GM23338 (cell line): ENCODE data around the gene ZNF614. TPM values are rescaled to one million over a fixed set of nuclear protein-coding genes. Genes with fewer than 3 reads are reported as not detected.

ENCODE experiments used
- ATAC-seq: fragments of 200-7000 bp; cut with Tn5 transposase; 3 replicates; pipeline ENCODE4 v1.9.1; 2020
- DNase-seq: peaks from one replicate; pipeline ENCODE4 v3.0.0-alpha.2; 2015; ENCODE audit warnings: low spot score
- H2AFZ ChIP-seq: fragments of 200-600 bp; sonication (generic); 2 replicates; pipeline ENCODE4 v1.8.0; 2016; ENCODE audit warnings: antibody characterized with exemption, mild to moderate bottlenecking, moderate library complexity
- H3F3A ChIP-seq: fragments of 200-600 bp; sonication (generic); replicated peaks from 2 replicates; pipeline ENCODE4 v1.8.0; 2017; ENCODE audit warnings: antibody characterized with exemption, mixed run types, low read depth
- H3K27ac ChIP-seq: fragments of 200-600 bp; sonication (generic); 2 replicates; pipeline ENCODE4 v1.6.1; 2016; ENCODE audit warnings: low read depth
- H3K27me3 ChIP-seq: fragments of 200-600 bp; sonication (generic); 2 replicates; pipeline ENCODE4 v1.8.0; 2016; ENCODE audit warnings: mild to moderate bottlenecking, mixed run types, moderate library complexity; ENCODE audit not compliant: insufficient read depth
- H3K36me3 ChIP-seq: fragments of 200-600 bp; sonication (generic); 2 replicates; pipeline ENCODE4 v1.8.0; 2016; ENCODE audit warnings: mild to moderate bottlenecking; ENCODE audit not compliant: insufficient read depth
- H3K4me1 ChIP-seq: fragments of 200-600 bp; sonication (generic); 2 replicates; pipeline ENCODE4 v1.8.0; 2016; ENCODE audit warnings: mild to moderate bottlenecking, moderate library complexity; ENCODE audit not compliant: insufficient read depth
- H3K4me2 ChIP-seq: fragments of 200-600 bp; sonication (generic); 2 replicates; pipeline ENCODE4 v1.7.1; 2017; ENCODE audit warnings: mixed run types
- H3K4me3 ChIP-seq: fragments of 200-600 bp; sonication (generic); 2 replicates; pipeline ENCODE4 v1.6.1; 2016; ENCODE audit warnings: mixed run types
- H3K79me2 ChIP-seq: fragments of 200-600 bp; sonication (generic); replicated peaks from 2 replicates; pipeline ENCODE4 v1.8.0; 2017; ENCODE audit warnings: mild to moderate bottlenecking; ENCODE audit not compliant: insufficient read depth
- H3K9me2 ChIP-seq: fragments of 200-600 bp; sonication (generic); 2 replicates; pipeline ENCODE4 v1.8.0; 2017; ENCODE audit not compliant: insufficient read depth
- H4K20me1 ChIP-seq: fragments of 200-600 bp; sonication (generic); replicated peaks from 2 replicates; pipeline ENCODE4 v1.8.0; 2017; ENCODE audit warnings: mild to moderate bottlenecking; ENCODE audit not compliant: insufficient read depth
- H3K27ac Mint-ChIP-seq: 2 replicates; pipeline ENCODE4 v1.8.0; 2020; ENCODE audit warnings: inconsistent platforms, mild to moderate bottlenecking, moderate library complexity, mixed read lengths
- H3K27me3 Mint-ChIP-seq: 3 replicates; pipeline ENCODE4 v1.8.0; 2022; ENCODE audit warnings: low read depth, mild to moderate bottlenecking, moderate library complexity, mixed read lengths, inconsistent platforms; ENCODE audit not compliant: insufficient read depth, poor library complexity
- H3K36me3 Mint-ChIP-seq: 3 replicates; pipeline ENCODE4 v1.8.0; 2021; ENCODE audit warnings: low read depth, mild to moderate bottlenecking, inconsistent platforms, moderate library complexity, mixed read lengths
- H3K4me1 Mint-ChIP-seq: 3 replicates; pipeline ENCODE4 v1.8.0; 2020; ENCODE audit warnings: mild to moderate bottlenecking, inconsistent platforms, mixed read lengths
- H3K4me3 Mint-ChIP-seq: 3 replicates; pipeline ENCODE4 v1.8.0; 2021; ENCODE audit warnings: moderate library complexity, mild to moderate bottlenecking, inconsistent platforms, mixed read lengths
- H3K9me3 Mint-ChIP-seq: 3 replicates; pipeline ENCODE4 v1.8.0; 2020; ENCODE audit warnings: moderate library complexity, mild to moderate bottlenecking, inconsistent platforms, mixed read lengths
- CREB1 ChIP-seq: fragments of 250-450 bp; sonication (Bioruptor Pico); IDR thresholded peaks from 2 replicates; pipeline ENCODE4 v1.5.0; 2020; ENCODE audit warnings: low read depth, mild to moderate bottlenecking, moderate library complexity
- ETS1 ChIP-seq: IDR thresholded peaks from 2 replicates; pipeline ENCODE4 v1.6.1; 2016; ENCODE audit warnings: antibody characterized with exemption
- EZH2 ChIP-seq: fragments of 200-600 bp; sonication (generic); IDR thresholded peaks from one replicate; pipeline ENCODE4 v1.8.0; 2017; ENCODE audit warnings: antibody characterized with exemption, mild to moderate bottlenecking, low read depth; ENCODE audit not compliant: unreplicated experiment
- EZH2phosphoT487 ChIP-seq: fragments of 200-600 bp; sonication (generic); IDR thresholded peaks from one replicate; pipeline ENCODE4 v1.8.1; 2018; ENCODE audit warnings: antibody characterized with exemption; ENCODE audit not compliant: unreplicated experiment
- POLR2AphosphoS5 ChIP-seq: IDR thresholded peaks from 2 replicates; pipeline ENCODE4 v1.6.1; 2016; ENCODE audit warnings: antibody characterized with exemption, low read depth
- ZNF114 ChIP-seq: fragments of 250-450 bp; sonication (Bioruptor Pico); IDR thresholded peaks from 2 replicates; pipeline ENCODE4 v1.5.0; 2020; ENCODE audit warnings: mild to moderate bottlenecking, moderate library complexity
- ZNF331 ChIP-seq: fragments of 250-450 bp; sonication (Bioruptor Pico); IDR thresholded peaks from 2 replicates; pipeline ENCODE4 v1.5.0; 2020; ENCODE audit warnings: low read depth, mild to moderate bottlenecking, moderate library complexity
- ZNF462 ChIP-seq: fragments of 250-450 bp; sonication (Bioruptor Pico); IDR thresholded peaks from 2 replicates; pipeline ENCODE4 v1.5.0; 2020; ENCODE audit warnings: mild to moderate bottlenecking, moderate library complexity
- polyA plus RNA-seq: library from polyadenylated mRNA; unstranded; fragments of >200 nt; fragmentation: Nextera tagmentation; extraction: Ambion mirVana; gene quantifications from 2 replicates; pipeline ENCODE4 v1.2.1, GENCODE V29; 2016
- total RNA-seq: library from RNA; depleted of rRNA; stranded (reverse); fragments of >200 nt; shearing (Covaris generic); gene quantifications from 2 replicates; pipeline ENCODE4 v1.2.3, GENCODE V29; 2014

Gene ZNF614
- total and polyA plus RNA-seq, 2 experiments from 2014 or later: 9.1 to 26.2 TPM

GRCh38 chr19:52020506-52020905 lies 7.7 kb downstream of the ZNF614 start (continued):
- TF ChIP-seq ETS1 (no peak), ZNF114 (CRISPR knock-in tag) (no peak), EZH2phosphoT487 (no peak), POLR2AphosphoS5 (no peak), CREB1 (CRISPR knock-in tag) (no peak)

GRCh38 chr19:52010674-52011073 lies 17.5 kb downstream of the ZNF614 start:
- Mint-ChIP-seq H3K27ac (no peak overlapping the region), H3K36me3 (peaks cover 37% of the 10 kb centered on the region), H3K4me1 (peaks cover 12% of the 10 kb centered on the region; the same call in 2 of the 3 replicates), H3K9me3 (peaks cover 7% of the 10 kb centered on the region), H3K27me3 (peaks cover 11% of the 10 kb centered on the region), H3K4me3 (no peak overlapping the region)
- no peak for DNase-seq
- Histone ChIP-seq H3K4me3 (no peak overlapping the region), H4K20me1 (0 out of 2 replicates have a peak, but pooled peaks cover 4% of the 10 kb centered on the region), H3K4me2 (no peak overlapping the region), H3K36me3 (peaks cover 5% of the 10 kb centered on the region), H2AFZ (no peak overlapping the region), H3F3A (no peaks in the 10 kb centered on the region), H3K27me3 (no peaks in the 10 kb centered on the region), H3K79me2 (peaks cover 15% of the 10 kb centered on the region), H3K9me2 (peaks cover 9% of the 10 kb centered on the region; the same call in 1 of the 2 replicates), H3K27ac (no peak overlapping the region), H3K4me1 (0 out of 2 replicates have a peak, but pooled peaks cover 5% of the 10 kb centered on the region)
- no peak for ATAC-seq
- TF ChIP-seq EZH2: no peak
- TF ChIP-seq POLR2AphosphoS5: no peak
- no peak for TF ChIP-seq ZNF462 (CRISPR knock-in tag)
- TF ChIP-seq ZNF331 (CRISPR knock-in tag): no peak
- no peak for TF ChIP-seq EZH2phosphoT487
